Gastrocnemius medialis (tissue), 4 donors: ENCODE data around the gene ZNF407. TPM values are rescaled to one million over a fixed set of nuclear protein-coding genes. Genes with fewer than 3 reads are reported as not detected.
A peak's percentile ranks its signal among the peaks of the same experiment; 100 is the strongest.

Source experiments
- ATAC-seq, 2 donors: fragments of 150-250 bp; one replicate each; pipeline ENCODE4 v1.9.1; 2016
- DNase-seq, 2 donors: peaks; one replicate each; pipeline ENCODE4 v3.0.0-alpha.2; 2019
- H3K27ac ChIP-seq, 4 donors: fragments of 200-600 bp; sonication (generic); 1 replicate in 1 of 4; 2 replicates in 3 of 4; pipeline ENCODE4 v1.5.1; 2016 to 2018; ENCODE audit warnings: mild to moderate bottlenecking in 2 of 4, moderate library complexity in 1 of 4
- H3K27me3 ChIP-seq, 3 donors: fragments of 200-600 bp; sonication (generic) in 2 of 3; 1 replicate in 1 of 3; 2 replicates in 2 of 3; pipeline versions ENCODE4 v1.5.1 to v1.6.0; 2016 to 2019; ENCODE audit warnings: mild to moderate bottlenecking in 1 of 3, moderate library complexity in 1 of 3
- H3K36me3 ChIP-seq, 2 donors: fragments of 200-600 bp; sonication (generic) in 1 of 2; one replicate each; pipeline ENCODE4 v1.5.1; 2017 to 2018
- H3K4me1 ChIP-seq, 2 donors: fragments of 200-600 bp; sonication (generic) in 1 of 2; one replicate each; pipeline ENCODE4 v1.5.1; 2016 to 2017; ENCODE audit warnings: mild to moderate bottlenecking in 2 of 2
- H3K4me3 ChIP-seq, 4 donors: fragments of 200-600 bp; sonication (generic) in 3 of 4; 1 replicate in 1 of 4; 2 replicates in 3 of 4; pipeline ENCODE4 v1.5.1; 2016 to 2019; ENCODE audit warnings: mild to moderate bottlenecking in 2 of 4
- H3K9me3 ChIP-seq, 3 donors: fragments of 200-600 bp; sonication (generic) in 2 of 3; 1 replicate in 1 of 3; 2 replicates in 2 of 3; pipeline ENCODE4 v1.5.1; 2016 to 2019
- POLR2A ChIP-seq, 2 donors: fragments of 450-650 bp; IDR thresholded peaks; one replicate each; pipeline ENCODE4 v1.6.1; 2017; ENCODE audit warnings: antibody characterized with exemption in 2 of 2, mild to moderate bottlenecking in 2 of 2, moderate library complexity in 2 of 2
- in situ Hi-C, 4 donors: fragments of 200-750 bp; cut with MboI; loops; one replicate each; pipeline versions ENCODE4 v1.15.0 to v1.8.0; 2017; ENCODE audit warnings: low sequenced_read_pairs in 4 of 4
- intact Hi-C: fragments of 100-400 bp; cut with DNase I; formaldehyde crosslinking; loops from one replicate; pipeline ENCODE4 v1.15.1; 2023; ENCODE audit warnings: low total_unique reads
- total RNA-seq, 4 donors: library from RNA; depleted of rRNA; stranded (reverse); fragments of >200 nt; gene quantifications; one replicate each; pipeline versions ENCODE4 v1.1.0 to v1.2.3, GENCODE V29; 2016
- TF ChIP-seq, protein P1 (sequence below), 5 experiments: fragments of 450-650 bp in 3 of 5; fragments of 200-600 bp in 2 of 5; sonication (generic) in 2 of 5; IDR thresholded peaks in 4 of 5; conservative IDR thresholded peaks in 1 of 5; 1 replicate in 4 of 5; 2 replicates in 1 of 5; pipeline ENCODE4 v1.5.1; 2016 to 2019; ENCODE audit warnings: antibody characterized with exemption in 5 of 5, mild to moderate bottlenecking in 3 of 5, moderate library complexity in 3 of 5

Gene ZNF407
- total RNA-seq, 4 donors from 2014 or later = 5.9 to 11.4 (median 9.2) TPM

GRCh38 chr18:74880706-74881278 lies 283.1 kb downstream of the ZNF407 start:
- Histone ChIP-seq H3K27ac (no peak overlapping the region), H3K9me3 (no peaks in the 10 kb centered on the region), H3K4me3 (no peak overlapping the region), H3K27me3 (no peaks in the 10 kb centered on the region), H3K4me1 (no peaks in the 10 kb centered on the region), H3K36me3 (peaks cover 0 to 23% of the 10 kb centered on the region in 2 donors)
- no peak for ATAC-seq
- no peak for DNase-seq
- in situ Hi-C loops (loop anchor here in 1 of 4 donors (25.0 kb wide), 1 partner anchor 607 kb away; no protein-coding TSS in a partner anchor), intact Hi-C loops (no loop called here)
- no peak for TF ChIP-seq POLR2A (IDR thresholded peaks at IDR 0.05)
- TF ChIP-seq, protein P1, sequence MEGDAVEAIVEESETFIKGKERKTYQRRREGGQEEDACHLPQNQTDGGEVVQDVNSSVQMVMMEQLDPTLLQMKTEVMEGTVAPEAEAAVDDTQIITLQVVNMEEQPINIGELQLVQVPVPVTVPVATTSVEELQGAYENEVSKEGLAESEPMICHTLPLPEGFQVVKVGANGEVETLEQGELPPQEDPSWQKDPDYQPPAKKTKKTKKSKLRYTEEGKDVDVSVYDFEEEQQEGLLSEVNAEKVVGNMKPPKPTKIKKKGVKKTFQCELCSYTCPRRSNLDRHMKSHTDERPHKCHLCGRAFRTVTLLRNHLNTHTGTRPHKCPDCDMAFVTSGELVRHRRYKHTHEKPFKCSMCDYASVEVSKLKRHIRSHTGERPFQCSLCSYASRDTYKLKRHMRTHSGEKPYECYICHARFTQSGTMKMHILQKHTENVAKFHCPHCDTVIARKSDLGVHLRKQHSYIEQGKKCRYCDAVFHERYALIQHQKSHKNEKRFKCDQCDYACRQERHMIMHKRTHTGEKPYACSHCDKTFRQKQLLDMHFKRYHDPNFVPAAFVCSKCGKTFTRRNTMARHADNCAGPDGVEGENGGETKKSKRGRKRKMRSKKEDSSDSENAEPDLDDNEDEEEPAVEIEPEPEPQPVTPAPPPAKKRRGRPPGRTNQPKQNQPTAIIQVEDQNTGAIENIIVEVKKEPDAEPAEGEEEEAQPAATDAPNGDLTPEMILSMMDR (IDR thresholded peaks at IDR 0.05 in 4 of 5, conservative IDR thresholded peaks at IDR 0.05 in 1 of 5) = no peak

- Histone ChIP-seq H3K4me1 (no peaks in the 10 kb centered on the region), H3K27me3 (no peaks in the 10 kb centered on the region), H3K36me3 (peaks cover 0 to 7% of the 10 kb centered on the region in 2 donors), H3K9me3 (no peaks in the 10 kb centered on the region), H3K4me3 (no peak overlapping the region), H3K27ac (no peak overlapping the region)
- in situ Hi-C loops (loop anchor here in 1 of 4 donors (25.0 kb wide), 1 partner anchor 595 kb away; no protein-coding TSS in a partner anchor), intact Hi-C loops (loop anchor here (10.0 kb wide), 1 partner anchor 113 kb away; no protein-coding TSS in a partner anchor)
- DNase-seq (no peak), ATAC-seq (peak in 1 of 2 donors; percentile 38)
- TF ChIP-seq, protein P1 (IDR thresholded peaks at IDR 0.05 in 4 of 5, conservative IDR thresholded peaks at IDR 0.05 in 1 of 5) = no peak
- TF ChIP-seq POLR2A (IDR thresholded peaks at IDR 0.05) = no peak
These were observed 294.5 kb downstream of the ZNF407 start for GRCh38 chr18:74892066-74892627.

GRCh38 chr18:74895686-74896085 lies 298.0 kb downstream of the ZNF407 start:
- Histone ChIP-seq H3K27ac (no peak overlapping the region), H3K4me1 (no peaks in the 10 kb centered on the region), H3K4me3 (no peak overlapping the region), H3K36me3 (no peaks in the 10 kb centered on the region), H3K9me3 (no peaks in the 10 kb centered on the region), H3K27me3 (no peaks in the 10 kb centered on the region)
- no peak for ATAC-seq
- no peak for TF ChIP-seq POLR2A (IDR thresholded peaks at IDR 0.05)
- TF ChIP-seq, protein P1 (IDR thresholded peaks at IDR 0.05 in 4 of 5, conservative IDR thresholded peaks at IDR 0.05 in 1 of 5) = no peak
- in situ Hi-C loops (loop anchor here in 1 of 4 donors (25.0 kb wide), 1 partner anchor 592 kb away; no protein-coding TSS in a partner anchor), intact Hi-C loops (loop anchor here (1.0 to 10.0 kb wide), 2 partner anchors 109 to 584 kb away; no protein-coding TSS in a partner anchor)
- no peak for DNase-seq

DNA sequence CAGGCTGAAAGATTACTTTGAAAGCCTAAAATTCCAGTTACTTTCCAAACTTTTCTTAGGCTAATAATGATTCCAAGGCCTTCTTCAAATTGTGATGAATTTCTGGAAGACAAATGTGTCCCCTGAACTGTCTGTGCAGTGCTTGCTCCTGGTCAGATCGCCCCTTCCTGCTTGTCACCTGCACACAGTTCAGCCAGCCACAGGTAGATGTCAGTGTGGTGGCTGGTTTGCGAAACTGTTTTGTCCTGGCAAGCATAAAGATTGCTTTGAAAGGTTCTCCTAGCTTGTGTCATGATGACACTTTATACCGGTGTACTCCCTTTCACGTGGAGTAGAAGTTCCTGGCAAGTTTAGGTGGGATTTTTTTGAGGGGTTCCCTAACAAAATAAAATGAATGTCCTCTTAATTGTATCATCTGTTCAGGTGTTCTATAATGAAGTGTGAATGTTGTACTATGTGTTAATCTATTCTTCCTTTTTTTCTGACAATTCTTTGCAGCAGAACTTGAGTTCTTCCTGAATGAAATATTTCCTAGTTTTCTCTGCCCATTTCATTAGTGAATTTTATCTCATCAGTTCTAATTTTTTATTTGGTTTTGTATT lies 298.8 kb downstream of the ZNF407 start:
- in situ Hi-C loops = loop anchor here in 1 of 4 donors (25.0 kb wide), 1 partner anchor 591 kb away; no protein-coding TSS in a partner anchor

More for the DNA sequence above, 298.8 kb downstream of the ZNF407 start:
- DNase-seq = peak; percentile 21 to 55
- Histone ChIP-seq H3K9me3 (no peaks in the 10 kb centered on the region), H3K4me1 (no peaks in the 10 kb centered on the region), H3K27me3 (no peaks in the 10 kb centered on the region), H3K36me3 (no peaks in the 10 kb centered on the region), H3K4me3 (no peak overlapping the region), H3K27ac (no peak overlapping the region)
- intact Hi-C loops = loop anchor here (1.0 to 10.0 kb wide), 2 partner anchors 108 to 583 kb away; no protein-coding TSS in a partner anchor
- TF ChIP-seq, protein P1 (IDR thresholded peaks at IDR 0.05 in 4 of 5, conservative IDR thresholded peaks at IDR 0.05 in 1 of 5) = peak; percentile 33 to 72 (median 40)
- TF ChIP-seq POLR2A (IDR thresholded peaks at IDR 0.05) = no peak
- peak; percentile 81 to 99 for ATAC-seq
